Measurements from ENCODE around the gene SPRR2F.
"Not testable (repeated sequence)": the region's sequence is repeated elsewhere in the genome, so short reads cannot be mapped to it uniquely, and the experiment has no call there.

SPRR2F gene, protein sequence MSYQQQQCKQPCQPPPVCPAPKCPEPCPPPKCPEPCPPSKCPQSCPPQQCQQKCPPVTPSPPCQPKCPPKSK

DNA sequence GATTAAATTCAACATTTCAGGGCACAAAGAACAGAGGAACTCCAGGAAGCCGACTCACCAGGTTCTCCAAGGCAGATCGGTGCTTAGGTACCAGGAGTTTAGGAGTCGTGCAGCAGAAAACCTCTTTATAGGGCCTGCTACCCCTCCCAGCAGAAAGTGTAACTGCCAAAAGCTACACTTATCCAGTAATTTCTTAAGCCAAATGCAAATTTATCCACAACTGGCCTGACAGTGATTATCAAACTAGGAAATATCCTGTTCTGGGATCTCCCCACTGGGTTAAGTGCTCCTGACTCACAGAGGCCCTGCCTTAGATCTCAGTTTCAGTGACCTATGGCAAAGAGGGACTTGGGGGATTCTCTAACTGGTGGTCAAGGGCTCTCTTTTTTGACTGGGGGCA, at the start of gene SPRR2F:
Gene SPRR2F (minus strand): TSS at position 101 of the 400 bp plus-strand sequence. CDS start 783 bp downstream, outside the sequence.
- no peak for DNase-seq (ENCODE audit: low read depth)

DNA sequence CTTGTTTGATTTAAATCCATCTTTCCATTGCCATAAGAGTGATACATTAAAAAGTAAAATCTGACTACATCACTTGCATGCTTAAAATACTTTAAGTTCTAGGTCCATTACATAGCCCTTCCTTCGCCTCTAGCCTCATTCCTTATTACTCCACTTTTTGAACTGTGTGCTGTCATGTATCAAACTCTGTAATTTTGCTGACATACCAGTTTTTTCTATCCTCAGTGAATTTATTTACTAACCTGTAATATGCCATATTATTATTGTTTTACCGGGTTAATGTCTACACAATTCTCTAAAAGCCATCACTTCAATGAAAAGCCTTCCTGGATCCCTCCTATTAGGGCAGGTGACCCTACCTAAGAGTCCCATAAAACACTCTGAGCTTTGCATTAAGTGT, 42.2 kb upstream of the SPRR2F start:
- no peak for DNase-seq (ENCODE audit: low read depth)

DNA sequence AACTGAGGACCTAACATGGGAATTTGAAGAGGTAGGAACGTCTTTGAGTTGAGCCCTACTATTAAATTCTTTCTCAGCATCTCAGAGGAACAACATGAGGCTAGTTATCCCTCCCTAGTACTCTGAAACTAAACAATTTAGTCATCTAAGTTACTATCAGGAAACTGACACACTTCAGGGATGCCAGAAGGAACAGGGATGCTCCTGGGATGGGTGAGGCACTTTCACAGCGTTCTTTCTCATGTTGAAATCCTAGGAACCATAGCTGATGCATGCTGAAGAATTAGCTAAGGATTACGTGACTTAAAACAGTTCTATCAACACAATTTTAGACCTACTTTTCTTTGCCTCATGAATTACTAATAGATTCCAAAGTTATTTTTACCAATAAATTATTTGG, 39.2 kb upstream of the SPRR2F start:
- no peak for DNase-seq (ENCODE audit: low read depth)

DNA sequence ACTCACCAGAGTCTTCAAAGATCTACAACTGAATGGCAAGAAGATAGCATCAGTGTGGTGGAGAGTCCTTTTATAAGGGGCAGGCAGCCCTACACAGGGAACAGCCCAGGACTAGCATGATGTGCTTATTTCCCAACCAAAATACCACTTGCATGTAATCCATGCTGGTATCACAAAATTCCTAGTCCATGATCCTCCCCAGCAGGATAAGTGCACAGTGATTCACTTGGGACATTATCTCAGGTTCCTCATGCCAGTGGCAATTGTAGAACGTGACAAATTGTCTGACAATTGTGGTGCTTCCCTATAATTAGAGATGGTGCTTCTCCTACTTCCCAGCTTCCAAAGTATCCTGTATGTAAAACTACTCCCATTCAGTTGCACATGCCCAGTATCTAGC, 37.5 kb upstream of the SPRR2F start, which contains the start of gene SPRR2G:
Gene SPRR2G (minus strand): TSS at position 45 of the 400 bp plus-strand sequence. CDS start 780 bp downstream, outside the sequence.
- DNase-seq (ENCODE audit: low read depth) = no peak

DNA sequence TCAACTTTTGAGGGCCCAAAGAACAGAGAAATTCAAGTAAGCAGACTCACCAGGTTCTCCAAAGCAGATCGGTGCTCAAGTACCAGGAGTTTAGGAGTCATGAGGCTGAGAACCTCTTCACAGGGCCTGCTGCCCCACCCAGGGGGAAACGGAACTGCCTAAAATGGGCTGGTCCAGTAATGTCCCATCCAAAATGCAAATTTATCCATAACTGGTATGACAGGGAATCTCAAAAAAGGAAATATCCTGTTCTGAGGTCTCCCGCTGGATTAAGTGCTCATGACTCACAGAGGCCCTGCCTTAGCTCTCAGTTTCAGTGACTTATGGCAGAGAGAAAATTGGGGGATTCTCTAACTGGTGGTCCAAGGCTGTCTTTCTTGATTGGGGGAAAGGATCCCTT, 28.1 kb upstream of the SPRR2F start:
- no peak for DNase-seq (ENCODE audit: low read depth)

DNA sequence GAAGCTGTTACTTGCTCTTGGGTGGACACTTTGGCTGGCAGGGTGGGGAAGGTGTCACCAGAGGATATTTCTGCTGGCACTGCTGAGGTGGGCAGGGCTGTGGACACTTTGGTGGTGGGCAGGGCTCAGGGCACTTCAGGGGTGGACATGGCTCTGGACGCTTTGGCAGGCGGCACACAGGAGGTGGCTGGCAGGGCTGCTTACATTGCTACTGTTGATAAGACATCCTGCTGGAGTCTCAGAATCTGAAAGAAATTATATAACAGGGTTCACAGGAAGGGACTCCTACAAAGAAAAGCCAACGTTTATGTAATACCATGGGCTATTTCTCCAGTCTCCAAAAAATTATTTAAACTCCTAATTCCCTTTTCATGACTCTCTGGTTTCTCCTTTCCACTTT, 27.2 kb upstream of the SPRR2F start:
- DNase-seq (ENCODE audit: low read depth) = no peak

DNA sequence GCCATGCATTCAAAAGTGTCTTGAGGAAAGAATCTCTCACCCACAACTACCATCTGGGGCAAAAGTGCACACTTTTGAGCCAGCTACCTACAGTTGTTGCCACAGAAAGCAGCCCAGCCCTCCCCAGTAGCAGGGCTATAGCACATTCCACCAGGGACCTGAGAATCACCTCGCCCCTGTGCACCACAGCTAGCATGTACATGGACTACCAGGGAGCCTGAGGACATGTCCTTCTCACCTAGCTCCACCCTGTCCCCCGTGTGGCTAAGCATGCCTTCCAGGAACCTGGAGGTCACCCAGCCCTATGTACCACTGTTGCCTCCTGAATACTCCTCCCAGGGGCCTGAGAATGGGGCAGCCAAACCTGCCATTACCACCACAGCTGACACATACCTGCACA, 20.4 kb upstream of the SPRR2F start:
- no peak for DNase-seq (ENCODE audit: low read depth)

DNA sequence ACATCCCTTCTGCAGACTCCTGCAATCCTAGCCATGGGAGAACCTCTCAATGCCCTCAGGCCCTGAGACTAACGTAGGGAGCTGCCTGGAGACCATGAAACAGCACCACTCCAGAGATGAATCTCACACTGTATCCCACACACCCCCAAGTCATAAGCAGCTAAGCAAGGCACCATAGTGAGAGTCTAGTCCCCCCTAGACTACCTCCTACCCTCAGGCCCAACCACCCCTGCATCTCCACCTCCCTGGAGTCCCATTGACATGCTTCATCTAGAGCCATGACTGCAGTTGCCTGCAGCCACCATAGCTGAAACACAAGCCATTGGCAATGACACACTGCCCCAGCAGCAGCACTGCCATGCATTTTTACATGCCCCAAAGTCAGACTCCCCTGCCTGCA, 20.0 kb upstream of the SPRR2F start:
- no peak for DNase-seq (ENCODE audit: low read depth)

DNA sequence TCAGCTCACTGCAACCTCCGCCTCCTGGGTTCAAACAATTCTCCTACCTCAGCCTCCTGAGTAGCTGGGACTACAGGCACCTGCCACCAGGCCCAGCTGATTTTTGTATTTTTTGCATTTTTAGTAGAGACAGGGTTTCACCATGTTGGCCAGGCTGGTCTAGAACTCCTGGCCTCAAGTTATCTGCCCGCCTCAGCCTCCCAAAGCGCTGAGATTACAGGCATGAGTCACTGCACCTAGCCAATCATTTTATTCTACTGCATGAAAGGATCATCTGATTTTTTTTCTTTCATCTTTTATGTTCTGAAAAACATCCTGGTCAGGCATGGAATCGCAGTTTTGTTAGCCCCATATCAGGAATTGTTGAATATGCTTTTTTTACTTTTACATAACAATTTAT, 15.4 kb upstream of the SPRR2F start:
- not testable (repeated sequence) for DNase-seq (ENCODE audit: low read depth)

DNA sequence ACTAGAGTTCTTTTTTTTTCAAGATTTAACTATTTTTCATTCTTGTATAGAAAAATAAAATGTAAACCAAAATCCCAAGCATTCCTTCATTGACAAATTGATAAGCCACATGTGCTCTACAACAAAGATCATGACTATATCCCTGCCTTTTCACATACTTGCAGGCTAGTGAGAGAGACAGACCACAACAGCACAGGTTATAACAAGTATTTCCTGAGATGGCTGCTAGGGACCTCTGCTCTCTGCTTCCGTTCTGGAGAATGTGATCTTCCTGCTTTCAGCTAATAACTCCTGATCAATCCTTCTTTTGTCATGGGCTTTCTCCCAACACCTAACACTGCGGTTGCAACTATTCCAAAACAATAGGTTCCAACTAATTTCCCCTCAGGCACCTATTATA, 14.0 kb upstream of the SPRR2F start:
- no peak for DNase-seq (ENCODE audit: low read depth)

DNA sequence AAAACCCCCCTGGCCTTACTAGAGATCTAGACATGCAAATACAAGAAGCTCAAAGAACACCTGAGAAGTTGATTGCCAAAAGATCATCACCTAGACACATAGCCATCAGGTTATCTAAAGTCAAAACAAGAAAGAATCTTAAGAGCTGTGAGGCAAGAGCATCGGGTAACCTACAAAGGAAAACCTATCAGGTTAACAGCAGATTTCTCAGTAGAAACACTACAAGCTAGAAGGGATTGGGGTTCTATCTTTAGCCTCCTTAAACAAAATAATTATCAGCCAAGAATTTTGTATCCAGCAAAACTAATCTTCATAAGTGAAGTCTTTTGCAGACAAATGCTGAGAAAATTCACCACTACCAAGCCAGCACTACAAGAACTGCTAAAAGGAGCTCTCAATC, 12.2 kb upstream of the SPRR2F start:
- DNase-seq (ENCODE audit: low read depth) = no peak

DNA sequence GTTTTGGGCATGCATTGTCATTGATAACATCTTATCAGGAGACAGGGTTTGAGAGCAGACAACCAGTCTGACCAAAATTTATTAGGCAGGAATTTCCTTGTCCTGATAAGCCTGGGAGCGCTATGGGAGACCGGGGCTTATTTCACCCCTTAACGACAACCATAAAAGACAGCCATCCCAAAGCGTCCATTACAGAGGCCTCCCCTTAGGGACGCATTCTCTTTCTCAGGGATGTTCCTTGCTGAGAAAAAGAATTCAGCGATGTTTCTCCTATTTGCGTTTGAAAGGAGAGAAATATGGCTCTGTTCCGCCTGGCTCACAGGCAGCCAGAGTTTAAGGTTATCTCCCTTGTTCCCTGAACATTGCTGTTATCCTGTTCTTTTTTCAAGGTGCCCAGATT, 10.5 kb upstream of the SPRR2F start:
- not testable (repeated sequence) for DNase-seq (ENCODE audit: low read depth)

DNA sequence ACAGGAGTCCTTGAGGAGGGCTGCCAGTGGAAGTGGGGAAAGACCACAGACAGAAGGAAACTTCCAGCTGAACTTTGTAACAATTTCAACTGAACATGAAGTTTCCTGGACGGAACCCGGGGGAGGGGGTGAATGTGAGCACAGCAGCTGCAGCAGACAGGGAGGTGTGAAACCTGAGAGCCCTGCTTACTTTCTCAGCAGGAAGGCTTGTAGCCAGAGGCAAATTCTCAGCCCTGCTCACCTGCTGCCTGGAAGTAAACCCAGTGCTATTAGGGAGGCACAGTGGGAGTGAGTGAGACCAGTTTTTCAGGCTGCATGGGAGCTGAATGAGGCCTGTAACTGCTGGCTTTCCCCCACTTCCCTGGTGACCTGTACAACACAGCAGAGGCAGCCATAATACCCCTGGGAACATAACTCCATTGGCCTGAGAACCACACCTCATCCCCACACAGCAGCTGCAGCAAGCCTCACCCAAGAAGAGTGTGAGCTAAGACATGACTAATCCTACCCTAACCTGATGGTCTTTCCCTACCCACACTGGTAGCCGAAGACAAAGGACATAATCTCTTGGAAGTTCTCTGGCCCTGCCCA, 9.6 kb upstream of the SPRR2F start:
- DNase-seq (ENCODE audit: low read depth) = no peak

DNA sequence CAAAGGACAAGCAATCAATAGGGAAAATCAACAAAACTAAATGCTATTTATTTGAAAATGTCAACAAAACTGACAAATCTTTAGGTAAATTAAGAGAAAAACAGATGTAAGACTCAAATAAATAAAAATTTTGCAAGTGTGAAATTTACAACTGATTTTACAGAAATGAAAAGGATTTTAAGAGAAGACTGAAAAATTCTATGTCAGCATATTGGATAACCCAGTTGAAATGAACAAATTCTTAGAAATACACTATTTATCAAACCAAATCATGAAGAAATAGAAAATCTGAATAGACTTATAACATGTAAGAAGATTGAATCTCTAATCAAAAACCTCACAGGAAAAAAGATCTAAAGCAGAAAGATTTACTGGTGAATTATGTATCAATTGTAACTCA, 7.6 kb upstream of the SPRR2F start:
- no peak for DNase-seq (ENCODE audit: low read depth)

DNA sequence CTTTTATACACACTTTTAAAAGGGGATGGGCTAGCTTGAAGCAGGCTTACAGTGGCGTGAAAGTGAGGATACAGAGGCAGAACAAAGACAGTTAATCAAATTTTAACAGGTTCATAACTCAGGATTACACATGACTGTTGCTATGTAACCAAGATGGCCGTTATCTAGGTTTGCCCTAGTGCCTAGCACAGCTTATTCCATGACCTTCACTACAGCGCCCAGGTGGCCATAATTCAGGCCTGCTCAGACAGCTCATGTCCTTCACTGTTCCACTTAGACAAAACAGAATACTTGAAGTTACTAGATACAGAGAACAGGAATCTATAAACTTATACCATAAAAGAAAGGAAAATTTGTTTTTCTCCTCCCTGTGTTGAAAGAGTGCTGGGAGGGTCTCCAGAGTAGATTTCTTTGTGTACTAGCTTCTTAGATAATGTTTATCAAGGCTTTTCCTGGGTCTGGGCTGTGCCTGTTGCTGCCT, 6.2 kb upstream of the SPRR2F start:
- DNase-seq (ENCODE audit: low read depth) = no peak

DNA sequence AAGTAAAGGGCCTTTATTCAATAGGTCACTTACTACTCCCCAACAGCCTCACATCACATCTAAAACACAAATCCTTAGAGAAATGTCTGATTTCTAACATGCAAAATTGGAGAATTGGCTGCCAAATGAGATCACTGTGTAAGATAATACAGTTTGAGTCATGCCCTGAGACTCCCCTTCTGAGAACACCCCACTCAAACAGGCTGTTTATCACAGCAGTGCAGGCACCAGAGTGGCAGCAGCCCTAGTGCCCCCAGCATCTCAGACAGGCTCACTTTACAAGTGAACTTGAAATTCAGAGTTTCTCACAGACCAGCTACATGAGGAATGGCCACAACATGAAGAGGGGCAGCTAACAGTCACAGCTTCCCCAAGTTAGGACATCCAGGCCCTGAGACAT, 1.9 kb upstream of the SPRR2F start:
- not testable (repeated sequence) for DNase-seq (ENCODE audit: low read depth)

DNA sequence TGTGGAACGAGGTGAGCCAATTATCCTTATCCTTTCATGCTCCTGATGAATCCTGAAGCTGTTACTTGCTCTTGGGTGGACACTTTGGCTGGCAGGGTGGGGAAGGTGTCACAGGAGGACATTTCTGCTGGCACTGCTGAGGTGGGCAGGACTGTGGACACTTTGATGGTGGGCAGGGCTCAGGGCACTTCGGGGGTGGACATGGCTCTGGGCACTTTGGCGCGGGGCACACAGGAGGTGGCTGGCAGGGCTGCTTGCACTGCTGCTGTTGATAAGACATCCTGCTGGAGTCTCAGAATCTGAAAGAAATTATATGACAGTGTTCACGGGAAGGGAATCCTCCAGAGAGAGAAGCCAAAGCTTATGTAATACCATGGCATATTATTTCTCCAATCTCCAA, 862 bp downstream of the SPRR2F start:
- not testable (repeated sequence) for DNase-seq (ENCODE audit: low read depth)

DNA sequence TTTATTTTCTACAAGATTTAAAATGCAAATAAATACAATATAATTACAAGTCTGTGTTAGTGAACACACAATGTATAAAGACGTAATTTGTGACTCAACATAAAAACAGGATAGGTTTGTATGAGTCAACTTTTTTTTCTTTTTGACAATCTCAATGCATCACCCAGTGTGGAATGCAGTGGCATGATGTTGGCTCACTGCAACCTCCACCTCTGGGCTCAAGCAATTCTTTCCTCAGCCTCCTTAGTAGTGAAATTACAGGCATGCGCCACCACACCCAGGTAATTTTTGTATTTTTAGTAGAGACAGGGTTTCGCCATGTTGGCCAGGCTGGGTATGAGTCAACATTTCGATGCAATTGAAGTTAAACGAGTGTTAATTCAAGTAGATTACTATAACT, 13.1 kb downstream of the SPRR2F start:
- no peak for DNase-seq (ENCODE audit: low read depth)

DNA sequence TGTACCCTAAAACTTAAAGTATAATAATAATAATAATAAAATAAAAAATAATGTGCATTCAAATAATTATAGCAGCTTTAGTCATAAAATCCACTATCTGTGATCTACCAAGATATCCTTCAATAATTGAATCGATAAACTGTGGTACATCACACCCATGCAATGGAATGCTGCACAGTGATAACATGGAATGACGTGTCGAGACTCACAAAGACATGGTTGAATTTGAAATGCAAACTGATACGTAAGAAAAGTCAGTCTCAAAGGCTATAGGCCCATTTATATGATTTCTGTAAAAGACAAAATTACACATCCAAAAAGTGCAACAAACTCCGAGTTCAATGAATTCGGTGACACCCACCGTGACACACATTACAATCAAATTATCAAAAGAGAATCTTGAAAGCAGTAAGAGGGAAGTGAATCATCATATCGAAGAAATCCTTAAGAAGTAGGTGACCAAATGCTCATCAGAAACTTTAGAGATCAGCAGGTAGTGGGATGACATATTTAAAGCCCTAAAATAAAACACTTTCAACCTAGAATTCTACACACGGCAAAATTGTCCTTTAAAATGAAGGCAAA, 13.8 kb downstream of the SPRR2F start:
- no peak for DNase-seq (ENCODE audit: low read depth)

DNA sequence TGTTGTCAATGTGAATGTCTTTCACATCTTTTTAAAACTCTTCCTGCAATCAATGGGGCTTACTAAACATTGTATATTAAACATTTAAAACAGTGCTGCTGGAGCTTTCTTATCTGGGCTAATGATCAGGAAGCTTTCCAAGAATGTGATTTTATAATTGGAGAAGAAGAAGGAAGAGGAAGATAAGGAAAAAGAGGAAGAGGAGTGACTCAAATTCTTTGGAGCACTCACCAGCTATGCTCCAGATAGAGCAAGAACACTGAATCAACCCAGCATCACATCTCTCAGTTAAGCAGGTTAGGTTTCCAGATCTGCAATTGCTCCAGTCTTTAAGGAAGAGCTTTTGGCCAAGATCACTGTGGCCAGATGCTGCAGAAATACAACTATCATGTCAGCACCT, 17.6 kb downstream of the SPRR2F start:
- no peak for DNase-seq (ENCODE audit: low read depth)

DNA sequence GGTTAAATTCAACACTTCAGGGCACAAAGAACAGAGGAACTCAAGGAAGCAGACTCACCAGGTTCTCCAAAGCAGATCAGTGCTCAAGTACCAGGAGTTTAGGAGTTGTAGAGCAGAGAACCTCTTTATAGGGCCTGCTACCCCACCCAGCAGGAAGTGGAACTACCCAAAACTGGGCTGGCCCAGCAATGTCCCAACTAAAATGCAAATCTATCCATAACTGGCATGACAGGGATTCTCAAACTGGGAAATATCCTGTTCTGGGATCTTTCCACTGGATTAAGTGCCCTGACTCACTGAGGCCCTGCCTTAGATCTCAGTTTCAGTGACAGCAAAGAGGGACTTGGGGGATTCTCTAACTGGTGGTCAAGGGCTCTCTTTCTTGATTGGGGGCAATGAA, 18.9 kb downstream of the SPRR2F start, which contains the start of gene SPRR2E:
Gene SPRR2E (minus strand): TSS at position 101 of the 400 bp plus-strand sequence. CDS start 775 bp downstream, outside the sequence.
- DNase-seq (ENCODE audit: low read depth) = no peak

DNA sequence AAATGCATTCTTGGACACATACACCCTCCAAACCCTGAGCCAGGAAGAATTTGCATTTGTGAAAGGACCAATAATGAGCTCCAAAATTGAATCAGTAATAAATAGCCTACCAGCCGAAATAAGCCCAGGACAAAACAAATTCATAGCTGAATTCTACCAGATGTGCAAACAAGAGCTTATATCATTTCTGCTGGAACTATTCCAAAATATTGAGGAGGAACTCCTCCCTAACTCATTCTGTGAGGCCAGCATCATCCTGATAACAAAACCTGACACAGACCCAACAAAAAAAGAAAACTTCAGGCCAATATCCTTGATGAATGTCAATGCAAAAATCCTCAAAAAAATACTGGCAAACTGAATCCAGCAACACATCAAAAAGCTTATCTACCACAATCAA, 25.7 kb downstream of the SPRR2F start:
- no peak for DNase-seq (ENCODE audit: low read depth)

DNA sequence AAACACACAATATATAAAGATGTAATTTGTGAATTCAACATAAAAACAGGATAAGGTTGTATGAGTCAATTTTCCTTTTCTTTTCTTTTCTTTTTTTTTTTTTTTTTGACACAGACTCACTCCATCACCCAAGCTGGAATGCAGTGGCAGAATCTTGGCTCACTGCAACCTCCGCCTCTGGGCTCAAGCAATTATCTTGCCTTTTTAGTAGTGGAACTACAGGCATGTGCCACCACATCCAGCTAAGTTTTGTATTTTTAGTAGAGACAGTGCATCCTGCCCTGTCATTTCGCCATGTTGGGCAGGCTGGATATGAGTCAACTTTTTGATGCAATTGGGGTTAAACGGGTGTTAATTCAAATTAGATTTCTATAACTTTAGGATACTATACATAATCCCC, 31.6 kb downstream of the SPRR2F start:
- DNase-seq (ENCODE audit: low read depth) = no peak

All from CMK (cell line).